Large intestine (tissue), 3 donors: ENCODE results near the gene CHST6. TPM values are rescaled to one million over a fixed set of nuclear protein-coding genes. Genes with fewer than 3 reads are reported as not detected.
"Not testable (repeated sequence)": the region's sequence is repeated elsewhere in the genome, so short reads cannot be mapped to it uniquely, and the experiment has no call there.

Experiments used
- DNase-seq, 2 donors: peaks; one replicate each; pipeline versions ENCODE4 v3.0.0 to v3.0.0-alpha.2; 2013
- H3K27ac ChIP-seq: one replicate; pipeline ENCODE4 v1.5.1; 2013; ENCODE audit warnings: low read length
- H3K27me3 ChIP-seq: 2 replicates; pipeline ENCODE4 v1.6.1; 2013; ENCODE audit warnings: low read length; ENCODE audit not compliant: control insufficient read depth, insufficient read depth
- H3K36me3 ChIP-seq: 2 replicates; pipeline ENCODE4 v1.6.1; 2013; ENCODE audit warnings: low read length; ENCODE audit not compliant: control insufficient read depth, insufficient read depth
- H3K4me1 ChIP-seq: one replicate; pipeline ENCODE4 v1.6.1; 2013; ENCODE audit warnings: low read length; ENCODE audit not compliant: control insufficient read depth, insufficient read depth
- H3K4me3 ChIP-seq: one replicate; pipeline ENCODE4 v1.5.1; 2013; ENCODE audit warnings: low read length
- H3K9me3 ChIP-seq: one replicate; pipeline ENCODE4 v1.6.1; 2013; ENCODE audit warnings: mild to moderate bottlenecking, low read depth, low read length, moderate library complexity; ENCODE audit not compliant: control insufficient read depth
- WGBS: methylation state at CpG from one replicate; pipeline ENCODE4 v1.1.5; 2013; ENCODE audit warnings: low lambda C conversion rate; ENCODE audit not compliant: insufficient coverage; 5-methylcytosine and 5-hydroxymethylcytosine counted together
- polyA plus RNA-seq: library from polyadenylated mRNA; unstranded; fragments of 120-200 nt; gene quantifications from one replicate; pipeline ENCODE4 v1.2.1, GENCODE V29; 2013

The CHST6 gene
- polyA plus RNA-seq, 1 donor: 3.3 TPM

DNA sequence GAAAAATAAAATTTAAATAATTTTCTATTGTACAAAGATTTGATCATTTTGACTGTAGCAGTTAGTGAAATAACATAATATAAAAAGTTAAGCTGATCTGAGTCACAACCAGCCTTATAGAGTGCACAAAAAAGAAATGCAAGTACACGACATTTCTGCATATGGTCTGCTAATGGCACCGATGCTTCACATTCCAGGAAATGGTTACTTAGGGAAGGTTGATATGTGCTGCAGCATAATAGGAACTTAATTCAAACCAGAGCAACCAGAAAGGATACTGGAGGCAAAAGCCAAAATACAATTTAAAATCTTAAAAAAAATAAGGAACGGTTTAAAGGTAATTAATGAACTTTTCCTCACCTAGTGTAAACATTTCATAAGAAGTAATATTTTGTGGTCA is 51.9 kb downstream of the CHST6 start:
- Histone ChIP-seq H3K27me3 (no peaks in the 10 kb centered on the region), H3K4me1 (no peaks in the 10 kb centered on the region), H3K36me3 (peaks cover 5% of the 10 kb centered on the region), H3K4me3 (no peak overlapping the region), H3K27ac (no peak overlapping the region), H3K9me3 (no peaks in the 10 kb centered on the region)
- no peak for DNase-seq
- WGBS: no CpG with 5 or more reads among the region's 3 CpGs

DNA sequence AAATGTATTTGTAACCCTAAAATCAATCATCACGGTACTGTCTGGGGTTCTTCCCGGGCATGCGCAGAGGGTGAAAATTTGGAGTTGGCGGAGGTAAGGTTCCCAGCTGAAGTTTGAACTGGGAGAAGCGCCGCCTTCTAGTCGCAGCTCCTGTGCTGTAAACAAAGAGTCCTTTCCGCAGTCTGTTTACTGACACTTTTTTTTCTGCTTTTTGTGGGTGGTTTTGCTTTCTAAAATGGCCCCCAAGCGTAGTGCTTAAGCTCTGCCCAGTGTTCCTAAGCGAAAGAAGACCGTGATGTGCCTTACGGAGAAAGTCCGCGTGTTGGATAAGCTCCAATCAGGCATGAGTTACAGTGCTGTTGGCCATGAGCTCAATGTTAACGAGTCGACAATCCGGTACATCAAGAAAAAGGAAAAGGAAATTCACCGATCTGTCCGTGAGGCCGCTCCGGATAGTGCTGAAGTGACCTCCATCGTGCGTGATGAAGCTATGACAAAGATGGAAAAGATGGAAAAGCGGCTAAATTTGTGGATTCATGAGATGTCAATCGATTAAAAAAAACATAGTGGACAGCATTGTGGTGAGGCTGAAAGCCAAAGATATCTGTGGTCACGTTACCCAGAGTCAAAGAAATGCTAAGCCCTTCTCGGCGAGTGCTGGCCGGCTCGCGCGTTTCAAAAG is 61.4 kb downstream of the CHST6 start:
- peak overlapping the region; percentile 93 for H3K27ac ChIP-seq
- peak overlapping the region; percentile 95 for H3K4me3 ChIP-seq
- no peaks in the 10 kb centered on the region for H3K27me3 ChIP-seq
- peak; percentile 86 to 95 for DNase-seq
- H3K36me3 ChIP-seq: no peaks in the 10 kb centered on the region
- H3K4me1 ChIP-seq: peaks cover 5% of the 10 kb centered on the region
- WGBS: 14% methylated on average over 15 of the region's 32 CpGs
- H3K9me3 ChIP-seq: no peaks in the 10 kb centered on the region

DNA sequence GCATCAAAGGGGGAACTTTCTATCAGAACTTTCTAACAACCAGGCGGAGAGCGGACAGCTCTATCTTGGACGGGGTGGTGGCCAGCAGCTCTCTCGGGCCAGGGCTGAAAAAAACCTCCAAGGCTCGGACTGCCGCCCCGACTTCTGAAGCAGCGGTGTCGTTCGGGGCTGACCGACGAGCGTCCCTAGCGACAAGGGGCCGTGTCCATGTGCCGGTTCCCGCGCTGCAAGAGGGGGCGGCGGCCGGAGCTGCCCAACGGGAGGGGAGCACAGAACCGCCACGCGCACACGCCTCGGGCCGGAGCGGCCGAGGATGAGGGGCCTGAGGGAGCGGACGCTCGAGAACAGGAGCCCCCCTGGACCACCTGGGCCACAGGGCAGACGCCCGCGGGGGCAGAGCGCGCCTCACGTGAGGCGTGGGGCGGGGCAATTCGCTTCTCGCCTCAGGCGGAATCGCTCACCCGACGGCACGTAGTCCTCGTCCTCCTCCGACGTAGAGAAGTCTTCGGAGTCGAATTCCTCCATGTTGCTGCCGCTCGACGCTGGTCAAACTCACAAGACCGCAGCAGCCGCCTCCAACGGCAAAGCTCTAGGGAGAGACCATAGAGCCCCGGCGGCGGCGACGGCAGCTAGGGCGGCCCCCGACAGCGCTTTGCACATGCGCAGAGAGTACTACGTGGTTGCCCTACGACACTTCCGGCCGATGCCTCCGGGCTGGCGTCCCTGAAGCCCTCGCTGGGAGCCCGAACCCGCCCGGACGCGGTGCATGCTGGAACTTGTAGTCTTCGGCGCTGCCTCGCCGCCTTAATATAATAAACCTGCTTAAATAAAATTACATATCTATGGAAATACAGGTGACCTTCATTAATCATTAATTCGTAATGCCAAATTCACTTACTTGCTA is 62.2 kb downstream of the CHST6 start, which contains the start of gene CFDP1:
Gene CFDP1 (minus strand): TSS at position 676 of the 904 bp plus-strand sequence. CDS start 151 bp downstream, at position 525.
- H3K27me3 ChIP-seq: no peaks in the 10 kb centered on the region
- WGBS: no CpG with 5 or more reads among the region's 85 CpGs
- H3K4me1 ChIP-seq: peaks cover 5% of the 10 kb centered on the region
- peak within 1 kb of the TSS; percentile 93 for H3K27ac ChIP-seq
- H3K36me3 ChIP-seq: no peaks in the 10 kb centered on the region
- H3K9me3 ChIP-seq: no peaks in the 10 kb centered on the region
- H3K4me3 ChIP-seq: peak within 1 kb of the TSS; percentile 95
- DNase-seq: peak; percentile 96 to 97

DNA sequence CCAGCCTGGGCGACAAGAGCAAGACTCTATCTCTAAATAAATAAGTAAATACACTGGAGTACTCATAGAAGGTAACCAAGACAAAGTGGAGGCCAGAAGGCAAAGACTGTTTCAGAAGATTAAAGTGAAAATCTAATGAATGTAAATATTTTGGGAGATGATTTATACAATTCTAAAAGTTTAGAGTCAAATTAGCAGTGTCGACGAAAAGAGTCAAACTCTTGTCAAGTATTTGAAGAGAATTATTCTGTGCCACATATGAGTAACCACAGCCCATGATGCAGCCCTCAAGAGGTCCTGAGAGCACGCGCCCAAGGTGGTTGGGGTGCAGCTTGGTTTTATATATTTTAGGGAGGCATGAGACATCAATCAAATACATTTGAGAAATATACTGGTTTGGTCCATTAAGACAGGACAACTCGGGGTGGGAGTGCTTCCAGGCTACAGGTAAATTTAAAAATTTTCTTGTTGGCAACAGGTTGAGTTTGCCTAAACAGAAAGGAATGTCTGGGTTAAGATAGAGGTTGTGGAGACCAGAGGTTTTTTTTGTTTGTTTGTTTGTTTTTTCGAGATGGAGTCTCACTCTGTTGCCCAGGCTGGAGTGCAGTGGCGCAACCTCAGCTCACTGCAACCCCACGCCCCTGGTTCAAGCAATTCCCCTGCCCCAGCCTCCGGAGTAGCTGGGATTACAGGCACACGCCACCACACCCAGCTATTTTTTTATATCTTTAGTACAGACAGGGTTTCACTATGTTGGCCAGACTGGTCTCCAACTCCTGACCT is 65.4 kb downstream of the CHST6 start:
- H3K4me3 ChIP-seq: no peak overlapping the region
- 75% methylated on average over 2 of the region's 11 CpGs for WGBS
- H3K27ac ChIP-seq: no peak overlapping the region
- H3K27me3 ChIP-seq: no peaks in the 10 kb centered on the region
- no peak for DNase-seq
- peaks cover 5% of the 10 kb centered on the region for H3K4me1 ChIP-seq
- H3K36me3 ChIP-seq: no peaks in the 10 kb centered on the region
- no peaks in the 10 kb centered on the region for H3K9me3 ChIP-seq

DNA sequence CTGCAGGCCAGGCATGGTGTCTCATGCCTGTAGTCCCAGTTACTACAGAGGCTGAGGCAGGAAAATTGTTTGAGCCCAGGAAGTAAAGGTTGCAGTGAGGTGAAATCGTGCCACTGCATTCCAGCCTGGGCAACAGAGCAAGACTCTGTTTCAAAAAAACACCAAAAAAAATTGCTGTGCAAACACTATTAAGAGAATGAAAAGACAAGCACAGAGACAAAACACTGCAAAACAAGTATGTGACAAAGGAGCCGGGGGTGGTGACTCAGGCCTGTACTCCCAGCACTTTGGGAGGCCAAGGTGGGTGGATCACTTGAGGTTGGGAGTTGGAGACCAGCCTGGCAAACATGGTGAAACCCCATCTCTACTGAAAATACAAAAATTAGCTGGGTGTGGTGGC is 68.7 kb downstream of the CHST6 start:
- not testable (repeated sequence) for H3K27me3 ChIP-seq, H3K4me3 ChIP-seq, H3K4me1 ChIP-seq, H3K27ac ChIP-seq, H3K9me3 ChIP-seq, H3K36me3 ChIP-seq, DNase-seq
- WGBS: 100% methylated on average over 2 of the region's 2 CpGs

DNA sequence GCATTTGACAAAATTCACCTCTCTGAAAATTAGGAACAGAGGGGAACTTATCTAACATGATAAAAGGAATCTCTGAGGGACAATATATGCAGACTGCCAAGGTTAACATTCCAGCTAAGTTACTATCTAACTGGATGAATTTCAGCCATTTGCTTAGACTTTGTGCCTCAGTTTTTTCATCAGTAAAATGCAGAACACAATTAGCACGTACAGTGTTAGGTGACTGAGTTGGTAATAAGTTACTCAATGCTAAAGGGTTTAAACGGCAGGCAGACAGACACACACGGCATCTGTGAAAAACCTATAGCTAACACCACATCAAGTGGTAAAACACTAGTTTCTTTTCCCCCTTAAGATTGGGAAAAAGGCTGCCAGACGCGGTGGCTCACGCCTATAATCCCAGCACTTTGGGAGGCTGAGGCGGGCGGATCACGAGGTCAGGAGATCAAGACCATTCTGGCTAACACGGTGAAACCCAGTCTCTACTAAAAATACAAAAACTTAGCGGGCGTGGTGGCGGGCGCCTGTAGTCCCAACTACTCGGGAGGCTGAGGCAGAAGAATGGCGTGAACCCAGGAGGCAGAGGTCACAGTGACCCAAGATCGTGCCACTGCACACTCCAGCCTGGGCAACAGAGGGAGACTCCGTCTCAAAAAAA is 71.0 kb downstream of the CHST6 start:
- H3K27ac ChIP-seq: peak overlapping the region; percentile 84
- no CpG with 5 or more reads among the region's 18 CpGs for WGBS
- DNase-seq: peak; percentile 74 to 87

DNA sequence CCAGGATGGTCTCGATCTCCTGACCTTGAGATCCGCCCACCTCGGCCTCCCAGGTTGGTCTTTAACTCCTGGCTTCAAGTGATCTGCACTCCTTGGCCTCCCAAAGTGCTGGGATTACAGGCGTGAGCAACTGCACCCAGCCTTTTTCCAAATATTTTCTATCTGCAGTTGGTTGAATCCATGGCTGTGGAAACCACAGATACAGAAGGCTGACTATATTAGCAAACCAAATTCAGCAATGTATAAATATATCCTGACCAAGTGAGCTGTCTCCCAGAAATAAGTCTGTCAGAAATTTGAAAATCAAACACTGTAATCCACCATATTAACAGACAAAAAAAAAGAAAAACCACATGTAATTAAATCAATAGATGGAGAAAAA is 71.5 kb downstream of the CHST6 start:
- no peak for DNase-seq
- H3K27ac ChIP-seq: peak overlapping the region; percentile 84

More for the DNA sequence above, 71.0 kb downstream of the CHST6 start:
- Histone ChIP-seq H3K4me3 (peak overlapping the region; percentile 21), H3K4me1 (peaks cover 12% of the 10 kb centered on the region)
- not testable (repeated sequence) for H3K9me3 ChIP-seq, H3K27me3 ChIP-seq, H3K36me3 ChIP-seq

More for the DNA sequence above, 71.5 kb downstream of the CHST6 start:
- peaks cover 12% of the 10 kb centered on the region for H3K4me1 ChIP-seq
- no peaks in the 10 kb centered on the region for H3K9me3 ChIP-seq
- no peaks in the 10 kb centered on the region for H3K27me3 ChIP-seq
- WGBS: no CpG with 5 or more reads among the region's 4 CpGs
- no peaks in the 10 kb centered on the region for H3K36me3 ChIP-seq
- no peak overlapping the region for H3K4me3 ChIP-seq

Other genes starting within 250 kb of the CHST6 start
- 58.6 TPM for gene BCAR1, start 243.8 kb downstream of the CHST6 start, polyA plus RNA-seq
- 121 TPM for gene CFDP1, start 61.9 kb downstream of the CHST6 start, polyA plus RNA-seq
- 43.0 TPM for gene TMEM170A, start 30.8 kb downstream of the CHST6 start, polyA plus RNA-seq
- gene CHST5, start 40.7 kb upstream of the CHST6 start, polyA plus RNA-seq: 35.6 TPM
- 7.6 TPM for gene TMEM231, start 60.8 kb upstream of the CHST6 start, polyA plus RNA-seq
- gene GABARAPL2, start 70.9 kb upstream of the CHST6 start, polyA plus RNA-seq: 136 TPM
- gene ADAT1, start 127.8 kb upstream of the CHST6 start, polyA plus RNA-seq: 31.7 TPM
- 100 TPM for gene KARS1, start 152.2 kb upstream of the CHST6 start, polyA plus RNA-seq
- gene TERF2IP, start 152.3 kb upstream of the CHST6 start, polyA plus RNA-seq: 56.8 TPM
- gene CPHXL2, start 181.6 kb upstream of the CHST6 start, polyA plus RNA-seq: 0.06 TPM
- gene DUXB, start 206.0 kb upstream of the CHST6 start, polyA plus RNA-seq: not detected
- gene CPHXL, start 231.0 kb upstream of the CHST6 start, polyA plus RNA-seq: not detected